Measurements from ENCODE around the gene ZBTB14.

Gene ZBTB14, protein sequence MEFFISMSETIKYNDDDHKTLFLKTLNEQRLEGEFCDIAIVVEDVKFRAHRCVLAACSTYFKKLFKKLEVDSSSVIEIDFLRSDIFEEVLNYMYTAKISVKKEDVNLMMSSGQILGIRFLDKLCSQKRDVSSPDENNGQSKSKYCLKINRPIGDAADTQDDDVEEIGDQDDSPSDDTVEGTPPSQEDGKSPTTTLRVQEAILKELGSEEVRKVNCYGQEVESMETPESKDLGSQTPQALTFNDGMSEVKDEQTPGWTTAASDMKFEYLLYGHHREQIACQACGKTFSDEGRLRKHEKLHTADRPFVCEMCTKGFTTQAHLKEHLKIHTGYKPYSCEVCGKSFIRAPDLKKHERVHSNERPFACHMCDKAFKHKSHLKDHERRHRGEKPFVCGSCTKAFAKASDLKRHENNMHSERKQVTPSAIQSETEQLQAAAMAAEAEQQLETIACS

DNA sequence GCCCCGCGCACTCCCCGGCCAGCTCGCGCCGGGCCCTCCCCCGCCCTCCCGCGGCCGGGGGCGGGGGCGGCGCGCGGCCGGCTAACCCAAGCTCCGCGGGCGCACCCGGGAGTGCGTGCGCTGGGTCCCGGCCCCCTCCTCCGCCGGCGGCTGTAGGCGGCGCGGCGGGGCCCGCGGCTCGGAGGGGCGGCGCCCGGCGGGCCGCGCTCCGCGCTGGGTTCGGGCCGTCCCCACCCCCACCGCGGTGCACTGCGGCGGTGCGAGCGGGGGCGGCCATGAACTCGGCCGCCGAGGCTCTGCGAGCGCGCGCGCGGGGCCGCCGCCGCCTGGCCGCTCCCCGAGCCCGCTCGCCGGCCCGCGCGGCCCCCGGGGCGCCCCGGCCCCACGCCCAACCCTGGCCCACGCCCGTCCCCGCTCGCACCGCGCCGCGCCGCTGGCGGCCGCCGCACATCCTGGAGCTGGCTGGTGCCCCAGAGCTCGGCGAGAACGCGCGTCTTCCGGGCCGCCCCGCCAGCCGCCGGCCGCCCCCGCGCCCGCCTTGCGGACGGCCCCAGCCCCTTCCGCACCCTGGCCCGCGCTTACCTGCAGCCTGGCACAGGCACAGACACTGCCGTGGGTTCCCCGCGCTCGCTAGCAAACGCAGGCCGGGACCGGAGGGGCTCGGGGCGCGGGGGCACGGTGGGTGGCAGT is at the start of gene ZBTB14:
Gene ZBTB14, minus strand, starts transcription at position 496 of the 690 bp plus-strand sequence. CDS start 2,480 bp downstream, outside the sequence.
- FAIRE-seq: no peak

DNA sequence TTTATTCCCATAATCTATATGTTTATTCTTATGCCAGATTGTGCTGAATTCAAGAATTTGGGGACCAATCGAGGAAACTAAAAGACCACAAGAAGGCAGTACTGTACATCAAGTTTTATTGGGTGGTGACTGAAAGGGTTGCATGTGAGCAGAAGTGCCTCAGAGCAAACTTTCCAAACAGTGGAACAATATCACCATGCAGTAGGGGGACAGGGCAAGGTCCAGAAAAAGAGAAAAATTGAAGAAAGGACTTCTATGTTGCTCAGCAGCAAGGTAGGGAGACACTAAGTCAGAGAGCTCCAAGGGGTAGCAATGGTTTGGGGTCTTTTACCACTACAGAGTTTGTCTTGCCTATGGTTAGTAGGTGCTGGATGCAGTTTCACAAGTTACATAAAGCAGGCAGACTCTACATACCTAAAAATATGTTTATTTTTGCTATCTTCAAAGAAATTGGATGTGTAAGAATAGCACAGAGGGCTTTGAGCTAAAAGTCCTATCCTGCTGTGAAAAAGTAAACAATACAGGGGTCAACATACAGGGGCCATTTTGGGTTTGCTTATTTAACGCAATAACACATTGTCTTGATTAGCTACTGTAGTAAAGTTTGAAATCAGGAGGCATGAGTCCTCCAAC is 43.8 kb upstream of the ZBTB14 start:
- FAIRE-seq: no peak

DNA sequence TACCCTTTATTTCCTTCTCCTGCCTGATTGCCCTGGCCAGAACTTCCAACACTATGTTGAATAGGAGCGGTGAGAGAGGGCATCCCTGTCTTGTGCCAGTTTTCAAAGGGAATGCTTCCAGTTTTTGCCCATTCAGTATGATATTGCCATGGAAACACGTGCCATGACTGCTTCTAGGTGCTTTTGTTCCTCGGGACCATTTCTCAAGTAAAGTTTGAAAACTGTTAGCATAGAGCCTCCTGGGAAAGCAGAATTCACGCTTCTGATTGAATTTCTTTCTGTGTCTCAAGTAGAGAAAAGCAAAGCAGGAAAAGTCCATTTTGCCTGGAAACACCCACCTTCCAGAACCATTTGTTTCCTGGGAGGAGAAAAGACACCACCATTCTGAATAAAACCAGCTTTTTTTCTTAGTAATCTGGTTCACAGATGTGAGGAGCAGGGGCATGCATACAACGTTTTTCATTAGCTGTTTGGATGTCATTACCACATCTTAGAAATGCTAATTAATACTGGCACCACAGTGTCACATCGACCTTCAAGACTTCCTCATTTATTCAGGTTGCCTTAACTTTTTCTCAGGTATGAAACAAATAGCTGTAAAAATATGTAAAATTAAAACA is 39.0 kb upstream of the ZBTB14 start:
- FAIRE-seq: no peak

DNA sequence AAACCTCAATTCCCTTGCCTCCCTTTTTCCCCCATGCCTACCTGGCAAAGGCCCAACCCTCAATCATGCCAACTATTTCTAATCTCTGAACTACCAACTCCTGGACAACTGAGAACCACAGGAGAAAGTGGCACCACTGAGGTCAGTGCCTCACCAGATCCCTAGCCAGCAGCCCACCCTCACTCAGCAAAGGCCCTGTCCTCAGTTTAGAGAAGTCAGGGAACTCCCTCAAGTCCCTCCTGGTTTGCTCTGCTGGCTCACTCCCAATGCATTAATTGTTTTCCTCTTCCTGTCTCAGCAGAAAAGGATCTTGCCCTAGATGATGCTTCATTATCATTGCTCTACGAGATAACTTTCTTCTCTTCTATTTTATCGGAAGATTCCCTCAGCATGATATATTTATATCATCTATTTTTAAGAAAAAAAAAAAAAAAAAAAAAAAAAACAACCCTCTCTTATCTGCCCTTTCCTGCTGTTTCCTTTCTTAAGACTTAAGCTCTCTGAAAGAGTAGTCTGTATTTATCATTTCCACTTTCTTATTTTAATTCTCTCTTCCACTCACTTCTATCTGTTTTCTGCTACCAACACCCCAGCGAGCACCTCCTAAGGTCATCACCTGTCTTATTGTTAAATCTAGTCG is 22.7 kb upstream of the ZBTB14 start:
- FAIRE-seq: no peak

DNA sequence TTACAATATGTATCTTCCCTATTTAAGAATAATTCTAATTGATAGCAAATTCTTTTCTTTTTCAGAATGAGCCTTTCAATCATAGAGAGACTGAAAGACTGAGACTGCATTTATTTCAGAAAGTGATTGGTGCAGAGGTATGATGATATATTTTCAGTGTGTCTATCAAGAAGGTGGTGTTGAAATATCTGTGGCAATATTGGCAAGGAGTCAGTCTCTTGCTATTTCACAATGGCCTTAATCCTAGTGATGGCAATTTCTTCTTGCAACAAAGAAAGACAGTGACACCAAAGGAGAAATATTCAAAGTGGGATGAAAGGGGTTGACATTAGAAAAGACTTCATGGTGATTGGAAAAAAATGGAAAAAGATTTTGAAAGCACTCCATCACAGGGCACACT is 21.7 kb upstream of the ZBTB14 start:
- no peak for FAIRE-seq

DNA sequence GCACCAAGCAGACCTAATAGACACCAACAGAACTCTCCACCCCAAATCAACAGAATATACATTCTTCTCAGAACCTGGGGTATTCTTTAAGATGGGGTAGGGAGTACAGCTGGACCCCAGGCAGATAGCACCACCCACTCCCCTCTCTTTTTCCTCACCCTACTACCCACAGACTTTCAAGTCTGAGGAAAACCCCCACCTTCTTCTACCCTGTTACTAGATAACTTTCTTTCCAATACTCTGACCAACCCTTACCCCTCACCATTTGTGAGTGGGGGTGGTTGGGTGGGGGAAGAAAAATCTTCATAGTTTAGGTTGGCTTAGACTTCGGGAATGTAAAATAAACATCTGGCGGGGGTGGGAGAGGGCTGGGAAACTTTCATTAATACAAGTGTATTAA is 20.3 kb upstream of the ZBTB14 start:
- FAIRE-seq: no peak

DNA sequence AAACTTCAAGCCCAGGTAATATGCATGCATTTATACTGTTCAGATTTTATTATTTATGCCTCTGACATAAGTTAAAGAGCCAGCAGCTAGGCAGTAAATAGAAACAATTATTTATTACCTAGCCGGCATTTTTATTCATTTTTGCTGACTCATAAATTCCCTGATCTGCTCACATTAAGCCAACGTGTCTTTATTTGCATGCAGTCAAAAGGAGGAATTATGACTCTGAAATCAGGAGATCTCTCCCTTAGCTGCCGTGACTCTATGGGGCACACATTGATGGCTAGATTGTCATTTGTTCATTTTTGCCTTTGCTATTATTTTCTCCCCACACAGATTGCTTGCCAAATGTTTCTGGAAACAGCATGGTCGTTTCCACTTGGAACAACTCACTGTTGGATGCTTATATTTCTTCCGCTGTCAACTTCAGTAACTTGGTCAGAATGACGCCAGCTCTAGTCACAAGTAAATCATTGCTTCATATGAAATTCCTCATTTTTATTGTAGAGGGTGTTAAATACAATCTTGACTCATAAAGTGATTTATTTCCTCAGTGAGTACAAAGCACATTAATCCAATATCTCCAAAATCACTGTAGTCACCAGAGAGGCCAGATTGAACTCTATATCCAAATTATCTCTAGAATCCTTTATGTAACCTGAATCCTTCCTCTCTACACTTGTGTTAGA is 15.9 kb upstream of the ZBTB14 start:
- no peak for FAIRE-seq

DNA sequence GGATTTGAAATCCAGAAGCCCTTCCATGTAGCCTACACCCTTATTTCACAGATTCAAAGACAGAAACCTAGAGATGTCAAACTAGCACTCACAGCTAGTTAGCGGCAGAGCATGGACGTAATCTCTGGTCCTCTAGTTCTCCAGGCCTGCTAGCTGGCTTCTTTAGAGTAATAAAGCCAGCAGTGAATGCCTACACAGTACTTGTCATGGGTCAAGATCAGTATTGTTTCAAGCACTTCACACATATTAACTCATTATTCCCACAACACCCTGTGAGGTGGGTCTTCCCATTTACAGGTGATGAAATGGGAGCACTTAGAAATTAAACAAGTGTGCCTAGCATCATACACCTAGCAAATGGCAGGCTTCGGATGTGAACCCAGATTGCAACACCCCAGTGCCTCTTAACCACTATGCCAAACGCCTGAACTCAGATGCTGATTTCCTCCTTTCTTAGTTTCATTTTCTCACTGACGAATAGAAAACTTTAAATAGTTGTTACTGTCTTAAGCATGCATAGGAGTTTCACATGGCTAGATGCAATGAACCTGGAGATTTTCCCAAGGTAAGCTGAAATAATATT is 14.5 kb upstream of the ZBTB14 start:
- no peak for FAIRE-seq

DNA sequence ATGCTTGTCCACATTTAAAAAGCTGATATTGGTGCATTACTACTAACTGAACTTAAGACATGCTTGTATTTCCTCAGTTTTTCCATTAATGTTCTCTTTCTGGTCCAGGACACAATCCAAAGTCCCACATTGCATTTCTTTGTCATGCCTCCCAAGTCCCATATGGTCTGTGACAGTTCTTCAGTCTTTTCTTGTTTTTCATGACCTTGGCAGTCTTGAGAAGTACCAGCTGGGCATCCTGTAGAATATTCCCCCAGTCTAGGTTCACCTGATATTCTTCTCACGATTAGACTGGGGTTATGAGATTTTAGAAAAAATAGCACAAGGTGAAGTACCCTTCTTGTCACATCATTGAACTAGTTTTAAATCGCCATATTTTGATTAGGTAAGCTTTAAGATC is 10.3 kb upstream of the ZBTB14 start:
- FAIRE-seq: no peak

DNA sequence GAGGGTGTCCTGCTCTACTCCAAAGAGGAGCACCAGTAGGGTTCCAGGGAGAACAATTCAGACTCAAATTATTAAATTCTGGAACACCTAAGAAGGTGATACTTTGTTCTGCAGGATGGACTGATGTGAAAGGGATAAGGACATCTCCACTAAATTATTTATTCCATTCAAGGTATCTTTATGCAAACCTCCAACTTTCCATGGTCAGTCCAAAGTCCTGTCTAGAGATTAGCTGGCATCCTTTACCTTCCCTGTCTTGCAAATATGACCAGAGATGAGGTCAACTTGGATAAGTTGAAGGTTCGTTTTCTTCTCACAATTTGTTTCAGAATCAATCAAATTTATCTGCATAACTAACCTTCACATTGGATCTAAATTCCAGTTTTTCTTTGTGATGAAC is 8.7 kb upstream of the ZBTB14 start:
- no peak for FAIRE-seq

DNA sequence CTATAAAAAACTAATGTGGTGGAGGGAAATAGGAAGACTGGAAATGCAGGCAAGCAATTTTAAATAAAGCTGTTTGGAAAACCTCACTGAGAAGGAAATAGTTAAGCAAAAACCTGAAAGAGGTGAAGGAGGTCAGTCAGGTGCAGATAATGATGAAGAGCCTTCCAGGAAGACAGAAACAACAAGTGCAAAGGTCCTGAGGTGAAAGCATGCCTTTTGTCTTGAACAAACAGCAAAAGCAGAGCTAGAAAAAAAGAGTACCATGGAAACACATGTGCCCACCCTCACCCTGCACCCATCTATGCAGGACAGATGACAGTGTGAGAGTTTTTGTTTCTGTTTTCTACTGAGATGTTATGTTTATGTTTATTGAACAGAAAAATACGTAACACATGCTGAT is 8.1 kb upstream of the ZBTB14 start:
- no peak for FAIRE-seq

DNA sequence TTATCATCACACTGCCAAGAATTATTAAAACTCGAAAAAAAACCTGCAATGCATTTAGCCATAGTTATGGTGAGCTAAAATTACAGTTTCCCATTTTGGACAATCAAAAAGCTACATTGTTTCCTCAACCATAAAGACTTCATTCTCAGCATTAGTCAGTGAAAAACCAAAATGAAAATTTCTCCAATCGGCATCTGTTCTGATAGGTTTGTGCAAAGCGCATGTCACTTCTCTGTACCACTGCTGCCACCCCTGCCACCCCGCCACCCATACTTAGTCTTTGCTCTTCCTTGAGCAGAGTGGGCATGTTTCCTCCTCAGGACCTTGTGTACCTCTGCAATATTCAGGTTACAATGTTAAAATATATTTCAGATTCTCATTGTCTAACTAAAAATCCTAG is 7.1 kb upstream of the ZBTB14 start:
- FAIRE-seq: no peak

DNA sequence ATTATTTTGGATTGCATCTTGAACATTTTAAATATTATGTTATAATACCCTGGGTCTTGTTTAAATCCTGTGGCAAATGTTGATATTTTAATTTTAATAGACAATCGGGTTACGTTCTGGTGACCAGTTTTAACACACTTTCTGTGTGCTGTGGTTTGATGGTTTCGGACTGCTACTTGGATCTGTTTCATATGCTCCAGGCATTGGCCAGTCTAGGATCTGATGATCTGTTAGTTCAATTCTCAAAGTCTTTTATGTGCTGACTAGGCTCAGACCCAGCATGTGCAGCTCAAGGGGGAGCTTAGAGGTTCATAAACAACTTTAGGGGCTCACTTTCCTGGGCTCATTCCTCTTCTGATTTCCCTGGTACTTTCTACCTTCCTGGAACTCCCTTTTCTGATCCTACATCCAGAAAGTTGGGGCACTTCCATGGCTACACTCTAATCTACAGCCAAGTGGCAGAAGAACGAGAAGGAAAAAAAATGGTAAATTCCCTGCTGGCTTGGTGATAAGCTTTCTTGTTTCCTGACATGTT is 5.0 kb upstream of the ZBTB14 start:
- FAIRE-seq: no peak

DNA sequence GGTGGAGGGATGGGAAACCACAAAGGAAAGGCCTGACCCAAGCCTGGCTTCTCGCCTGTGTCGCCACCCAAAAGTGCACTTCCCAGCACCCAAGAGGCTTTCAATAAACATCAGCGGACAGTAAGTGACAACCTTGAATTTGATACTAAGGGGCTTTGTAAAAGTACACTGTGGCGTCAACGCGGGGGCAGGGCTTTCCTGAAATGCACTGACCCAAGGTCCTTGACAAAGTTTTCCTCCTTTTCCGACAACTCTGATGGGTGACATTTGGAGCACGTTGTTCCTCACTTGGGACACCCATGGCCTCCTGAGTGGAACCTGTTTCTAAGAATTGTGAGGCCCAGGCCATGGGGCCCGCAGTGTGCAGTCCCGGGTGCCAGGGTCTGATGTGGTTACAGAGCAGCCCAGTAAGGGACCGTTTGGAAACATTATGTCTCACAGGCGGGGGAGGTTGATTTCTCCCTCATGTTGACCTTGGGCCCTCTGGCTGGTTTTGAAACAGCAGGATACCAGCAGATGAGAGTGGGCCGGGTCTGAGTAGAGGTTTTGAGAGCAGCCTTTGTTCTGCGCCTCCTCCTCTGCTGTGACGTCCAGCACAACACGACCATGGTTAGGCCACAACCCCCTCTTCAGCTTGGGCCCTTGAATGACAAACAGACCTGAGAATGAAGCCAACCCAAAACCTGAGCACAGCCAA is 2.8 kb upstream of the ZBTB14 start:
- FAIRE-seq: no peak

DNA sequence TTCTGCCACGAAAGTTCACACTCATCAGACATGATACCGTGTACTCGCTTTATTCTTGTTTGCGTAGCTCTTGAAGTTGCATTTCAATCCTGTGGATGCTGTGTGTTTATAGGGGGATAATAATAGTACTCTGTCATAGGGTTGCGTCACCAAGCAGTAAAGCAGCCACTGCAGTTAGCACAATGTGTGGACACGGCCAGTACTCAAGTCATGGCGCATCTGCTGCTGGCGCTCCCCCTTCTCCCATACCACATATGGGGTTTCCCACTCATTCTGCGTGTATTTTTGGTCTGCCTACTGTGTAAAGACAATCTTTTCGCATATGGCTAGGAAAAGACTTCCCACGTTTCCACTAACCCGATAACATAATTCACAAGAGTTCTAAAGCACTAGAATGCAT is 2.1 kb upstream of the ZBTB14 start:
- FAIRE-seq: no peak

DNA sequence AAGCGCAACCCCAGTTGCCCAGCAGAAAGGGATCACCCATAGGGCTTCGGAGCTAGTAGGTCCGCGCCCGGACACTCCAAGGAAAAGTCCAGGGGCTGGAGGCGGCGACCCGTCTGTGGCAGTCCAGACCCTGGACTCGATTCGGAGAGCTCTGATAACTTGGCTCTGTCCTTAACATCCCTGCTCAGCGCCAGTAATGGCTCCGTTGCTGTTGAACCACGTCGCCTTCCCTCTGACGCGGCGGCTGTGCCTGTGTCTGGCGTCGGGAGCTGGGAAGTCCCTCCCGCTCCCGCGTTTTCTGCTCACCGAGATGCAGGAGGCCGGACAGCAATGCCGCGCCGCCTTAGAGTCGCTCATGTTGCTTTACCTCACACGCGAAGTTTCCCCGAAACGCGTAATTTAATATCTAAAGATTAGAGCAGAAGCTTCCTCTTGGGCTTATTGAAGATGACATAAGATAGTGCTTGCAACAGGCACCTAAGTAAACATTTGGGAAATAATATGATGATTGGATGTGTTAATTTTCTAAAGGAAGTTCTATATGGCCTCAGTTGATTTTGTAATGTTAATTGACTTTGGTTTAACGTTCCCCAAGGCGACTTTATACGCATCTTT is 1.3 kb upstream of the ZBTB14 start:
- no peak for FAIRE-seq

DNA sequence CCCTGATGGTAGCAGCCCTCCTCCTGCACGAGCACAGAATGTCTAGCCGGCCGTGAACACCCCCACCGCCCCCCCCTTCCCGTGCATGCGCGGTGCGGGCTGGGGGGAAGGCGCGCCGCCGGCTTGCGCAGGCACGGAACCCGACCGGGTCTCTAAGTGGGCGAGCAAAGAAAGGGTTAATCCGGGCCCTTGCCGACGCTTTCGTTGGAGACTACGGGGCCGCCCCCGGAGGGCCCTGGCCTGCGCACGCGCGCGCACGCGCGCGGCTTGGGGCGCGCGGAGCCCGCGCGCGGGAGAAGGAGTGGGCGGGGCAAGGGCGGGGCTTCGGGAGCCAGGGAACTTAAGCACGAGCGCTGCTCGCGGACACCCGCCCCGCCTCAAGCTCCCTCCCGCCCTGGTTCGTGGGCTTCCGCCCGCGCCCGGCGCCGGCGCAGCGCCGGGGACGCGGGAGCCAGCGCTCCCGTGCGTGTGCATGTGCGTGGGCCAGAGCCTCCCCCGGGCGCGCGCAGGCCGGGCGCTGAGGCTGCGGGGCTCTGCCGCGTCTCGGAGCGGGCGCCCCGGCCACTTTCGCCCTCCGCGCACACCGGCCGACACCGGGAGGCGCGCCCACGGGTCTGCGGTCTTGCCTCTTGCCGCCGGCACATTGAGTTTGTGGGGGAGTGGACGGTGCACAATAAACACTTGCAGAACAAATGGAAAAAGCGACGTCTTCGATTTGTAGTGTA is 617 bp upstream of the ZBTB14 start:
- FAIRE-seq: no peak

DNA sequence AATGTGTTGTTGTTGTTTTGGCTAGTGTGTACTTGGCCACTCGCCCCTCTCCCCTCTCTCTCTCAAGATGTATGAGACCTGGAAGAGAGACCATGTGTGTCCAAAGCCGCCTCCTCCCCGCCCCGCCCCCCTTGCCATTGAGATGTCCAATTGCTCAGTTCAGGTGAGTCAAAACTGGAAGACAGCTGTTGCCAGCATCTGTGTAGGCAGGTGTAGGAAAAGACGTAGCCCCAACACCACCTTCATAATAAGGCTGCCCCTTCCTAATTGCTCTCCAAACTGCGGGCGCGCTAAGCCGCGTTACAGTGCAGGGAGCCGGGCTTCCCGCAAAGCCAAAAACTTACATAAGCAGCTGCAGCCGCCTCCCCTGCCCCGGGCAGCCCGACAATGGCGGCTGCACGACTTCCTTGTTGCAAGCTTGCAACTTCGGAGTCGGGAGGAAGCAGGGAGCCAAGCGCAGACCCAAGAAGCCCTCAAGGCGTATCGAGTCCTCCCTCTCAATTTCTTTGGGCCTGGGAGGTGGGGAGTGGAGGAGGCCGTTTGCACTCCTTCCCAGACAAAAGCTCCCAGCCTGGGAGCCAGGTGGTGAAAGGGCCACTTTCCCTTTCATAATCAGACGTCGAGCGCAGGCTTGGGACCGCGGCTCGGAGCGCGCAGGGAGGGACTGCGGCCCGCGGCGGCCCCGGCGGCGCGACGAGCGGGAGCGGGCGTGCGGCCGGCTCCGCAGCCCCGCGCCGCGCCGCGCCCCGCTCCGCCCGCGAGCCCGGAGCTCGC is 882 bp downstream of the ZBTB14 start:
- FAIRE-seq: no peak

DNA sequence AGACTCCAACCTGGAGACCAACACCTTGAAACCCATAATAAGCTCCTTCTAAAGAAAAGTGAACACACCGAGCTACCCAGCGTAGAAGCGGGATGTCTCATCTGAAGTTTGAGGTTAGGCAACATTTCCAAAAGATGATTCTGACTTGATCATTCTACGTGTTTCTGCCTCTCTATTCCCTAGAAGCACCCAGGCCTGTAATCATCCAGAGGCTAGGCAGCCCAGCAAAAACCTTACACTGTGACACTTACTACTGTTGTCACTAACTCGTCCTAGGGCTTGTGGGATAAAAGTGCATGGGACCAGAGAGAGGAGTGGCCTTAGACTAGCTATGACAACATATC is 1.4 kb downstream of the ZBTB14 start:
- no peak for FAIRE-seq
